GM18498 (cell line): Measurements from ENCODE around the gene ECPAS.
"Not testable (repeated sequence)": the region's sequence is repeated elsewhere in the genome, so short reads cannot be mapped to it uniquely, and the experiment has no call there.

ENCODE experiments used
- ATAC-seq: cut with Tn5 transposase; IDR thresholded peaks from one replicate; pipeline ENCODE4 v1.9.1; 2021; ENCODE audit warnings: mild to moderate bottlenecking, moderate library complexity; ENCODE audit not compliant: unreplicated experiment

Gene ECPAS

GRCh38 chr9:111350556-111350955 lies 133.6 kb downstream of the ECPAS start:
- no peak for ATAC-seq

GRCh38 chr9:111349766-111350165 lies 134.4 kb downstream of the ECPAS start:
- no peak for ATAC-seq

- ATAC-seq: no peak
Measured at GRCh38 chr9:111348821-111349271, 135.3 kb downstream of the ECPAS start.

- ATAC-seq: not testable (repeated sequence)
Measured at GRCh38 chr9:111334318-111334863, 149.8 kb downstream of the ECPAS start.

- ATAC-seq: no peak
Measured at GRCh38 chr9:111330124-111330523, 154.1 kb downstream of the ECPAS start, which contains the start of gene OR2K2. Gene OR2K2, minus strand, starts transcription at chr9:111330224. Its CDS starts 1,791 bp downstream, at chr9:111328433.

GRCh38 chr9:111320631-111321030 lies 163.6 kb downstream of the ECPAS start:
- no peak for ATAC-seq

GRCh38 chr9:111316796-111317195 lies 167.4 kb downstream of the ECPAS start:
- no peak for ATAC-seq
